ENCODE results near the gene HCFC1.

Gene HCFC1

DNA sequence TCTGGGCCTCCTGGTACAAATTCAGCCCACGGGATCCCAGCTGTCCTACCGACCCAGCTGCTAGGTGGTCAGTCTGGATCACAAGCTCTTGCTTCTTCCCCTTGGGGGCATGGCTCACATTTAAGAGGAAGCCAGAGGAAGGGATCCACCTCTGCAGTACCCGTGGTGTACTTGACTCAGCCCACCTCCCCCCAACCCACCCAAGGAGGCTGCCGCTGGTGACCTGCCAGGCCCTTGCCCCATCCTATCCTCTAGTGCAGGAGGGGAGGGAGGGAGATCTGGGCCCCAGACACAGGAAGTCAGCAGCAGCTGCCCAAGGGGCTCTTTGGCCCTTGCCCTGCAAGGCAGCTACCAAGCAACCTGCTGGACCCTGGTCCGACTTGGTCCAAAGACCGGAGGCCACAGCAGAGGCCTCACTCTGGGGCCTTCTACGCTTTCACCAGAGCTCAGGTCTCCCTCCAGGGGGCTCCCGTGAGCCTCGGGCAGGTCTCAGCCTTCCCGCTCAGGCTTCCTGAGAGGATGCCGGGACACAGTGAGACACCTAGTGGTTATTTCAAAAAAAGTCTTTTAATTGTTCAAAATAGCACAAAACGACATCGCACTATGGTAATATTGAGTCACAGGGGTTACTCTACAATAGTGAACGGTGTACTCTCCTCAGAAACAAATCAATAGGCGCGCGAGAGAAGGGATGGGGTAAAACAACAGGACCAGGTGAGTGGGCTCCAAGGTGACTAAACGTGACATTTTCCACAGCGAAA lies 24.4 kb downstream of the HCFC1 start:
- DNase-seq (ENCODE audit: low spot score) (no peak), ATAC-seq (ENCODE audit: low read depth) (peak; percentile 78)
- Histone ChIP-seq H3K9me3 (ENCODE audit: severe bottlenecking) (no peaks in the 10 kb centered on the region), H3K27me3 (ENCODE audit: insufficient read depth, poor library complexity, severe bottlenecking) (no peaks in the 10 kb centered on the region), H3K36me3 (ENCODE audit: low read depth) (peaks cover 34% of the 10 kb centered on the region), H3K4me1 (ENCODE audit: insufficient read depth, poor library complexity, severe bottlenecking) (no peaks in the 10 kb centered on the region), H3K4me3 (ENCODE audit: severe bottlenecking) (no peak overlapping the region), H3K27ac (ENCODE audit: poor library complexity, severe bottlenecking) (no peak overlapping the region)
- peak; percentile 78 for TF ChIP-seq CTCF (IDR thresholded peaks at IDR 0.05; ENCODE audit: poor library complexity, severe bottlenecking)

GRCh38 chrX:153945956-153946943 lies 25.4 kb downstream of the HCFC1 start:
- no peaks in the 10 kb centered on the region for H3K9me3 ChIP-seq (ENCODE audit: severe bottlenecking)
- H3K4me1 ChIP-seq (ENCODE audit: insufficient read depth, poor library complexity, severe bottlenecking): no peaks in the 10 kb centered on the region
- ATAC-seq (ENCODE audit: low read depth): no peak; the same call in 2 of the 3 replicates
- H3K4me3 ChIP-seq (ENCODE audit: severe bottlenecking): no peak overlapping the region
- peaks cover 25% of the 10 kb centered on the region for H3K36me3 ChIP-seq (ENCODE audit: low read depth)
- no peak for DNase-seq (ENCODE audit: low spot score)
- H3K27ac ChIP-seq (ENCODE audit: poor library complexity, severe bottlenecking): no peak overlapping the region
- TF ChIP-seq CTCF (IDR thresholded peaks at IDR 0.05; ENCODE audit: poor library complexity, severe bottlenecking): no peak
- no peaks in the 10 kb centered on the region for H3K27me3 ChIP-seq (ENCODE audit: insufficient read depth, poor library complexity, severe bottlenecking)

GRCh38 chrX:153944800-153945150 lies 26.8 kb downstream of the HCFC1 start:
- Histone ChIP-seq H3K4me3 (ENCODE audit: severe bottlenecking) (no peak overlapping the region), H3K27ac (ENCODE audit: poor library complexity, severe bottlenecking) (no peak overlapping the region)

DNA sequence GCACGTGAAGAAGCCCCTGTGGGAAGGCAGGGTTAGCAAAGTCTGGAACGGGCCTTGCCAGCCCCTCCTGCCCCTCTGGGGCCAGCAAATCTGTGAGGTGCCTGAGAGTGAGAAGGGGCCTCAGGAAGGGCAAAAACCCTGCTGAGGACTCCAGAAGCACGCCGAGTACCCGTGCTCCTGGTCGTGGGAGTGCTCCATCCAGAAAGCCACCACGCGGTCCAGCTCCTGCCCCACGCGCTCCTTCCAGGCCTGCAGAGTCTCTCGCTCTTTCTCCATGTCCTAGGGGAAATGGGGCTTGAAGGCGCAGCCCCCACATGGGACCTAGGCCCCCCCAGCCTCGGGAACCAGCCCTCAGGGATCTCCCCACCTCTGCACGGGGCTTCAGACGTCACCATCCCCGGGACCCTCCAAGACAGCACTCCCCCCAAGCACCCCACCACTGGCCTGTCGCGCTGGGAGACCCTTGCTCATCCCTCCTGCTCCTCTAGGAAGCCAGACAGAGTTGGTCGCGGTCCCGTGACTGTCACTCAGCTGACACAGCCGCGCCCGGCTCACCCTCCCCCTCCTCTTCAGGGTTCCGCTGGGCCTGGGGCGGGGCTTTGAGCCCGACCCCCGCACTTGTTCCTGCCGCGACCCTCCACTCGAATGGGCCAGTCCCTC lies 27.3 kb downstream of the HCFC1 start, which contains the start of gene RENBP:
Gene RENBP (minus strand): TSS at position 504 of the 660 bp plus-strand sequence. CDS start 33 bp downstream, at position 471.
- Histone ChIP-seq H3K36me3 (ENCODE audit: low read depth) (peaks cover 6% of the 10 kb centered on the region; the same call in 1 of the 2 replicates), H3K27ac (ENCODE audit: poor library complexity, severe bottlenecking) (no peak within 1 kb of the TSS), H3K4me1 (ENCODE audit: insufficient read depth, poor library complexity, severe bottlenecking) (no peaks in the 10 kb centered on the region), H3K4me3 (ENCODE audit: severe bottlenecking) (no peak within 1 kb of the TSS), H3K9me3 (ENCODE audit: severe bottlenecking) (no peaks in the 10 kb centered on the region), H3K27me3 (ENCODE audit: insufficient read depth, poor library complexity, severe bottlenecking) (no peaks in the 10 kb centered on the region)
- DNase-seq (ENCODE audit: low spot score) (no peak), ATAC-seq (ENCODE audit: low read depth) (no peak)
- no peak for TF ChIP-seq CTCF (IDR thresholded peaks at IDR 0.05; ENCODE audit: poor library complexity, severe bottlenecking)

More at GRCh38 chrX:153944800-153945150, 26.8 kb downstream of the HCFC1 start:
- Histone ChIP-seq H3K27me3 (ENCODE audit: insufficient read depth, poor library complexity, severe bottlenecking) (no peaks in the 10 kb centered on the region), H3K9me3 (ENCODE audit: severe bottlenecking) (no peaks in the 10 kb centered on the region), H3K36me3 (ENCODE audit: low read depth) (peaks cover 11% of the 10 kb centered on the region), H3K4me1 (ENCODE audit: insufficient read depth, poor library complexity, severe bottlenecking) (no peaks in the 10 kb centered on the region)
- DNase-seq (ENCODE audit: low spot score) (no peak), ATAC-seq (ENCODE audit: low read depth) (no peak)
- TF ChIP-seq CTCF (IDR thresholded peaks at IDR 0.05; ENCODE audit: poor library complexity, severe bottlenecking): no peak
